Left forelimb (tissue), 1 donor: Measurements from ENCODE around the gene IQCK.
"Not testable (repeated sequence)": the region's sequence is repeated elsewhere in the genome, so short reads cannot be mapped to it uniquely, and the experiment has no call there.

Experiments
- DNase-seq: peaks from one replicate; pipeline ENCODE4 v3.0.0-alpha.2; 2018; ENCODE audit warnings: low spot score

IQCK gene, protein sequence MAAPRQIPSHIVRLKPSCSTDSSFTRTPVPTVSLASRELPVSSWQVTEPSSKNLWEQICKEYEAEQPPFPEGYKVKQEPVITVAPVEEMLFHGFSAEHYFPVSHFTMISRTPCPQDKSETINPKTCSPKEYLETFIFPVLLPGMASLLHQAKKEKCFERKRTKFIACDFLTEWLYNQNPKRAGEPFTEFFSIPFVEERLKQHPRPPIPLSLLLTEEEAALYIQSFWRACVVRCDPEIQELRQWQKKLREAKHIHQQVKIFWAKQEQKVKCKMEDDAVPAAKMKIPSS

GRCh38 chr16:19717741-19718623, at the start of gene IQCK, which contains the start of gene KNOP1:
Gene IQCK, plus strand, starts transcription at chr16:19718271. Its CDS starts 36 bp downstream, at chr16:19718307.
Gene KNOP1, minus strand, starts transcription at chr16:19718227. Its CDS starts 3,192 bp downstream, at chr16:19715035.
- DNase-seq = peak; percentile 94

DNA sequence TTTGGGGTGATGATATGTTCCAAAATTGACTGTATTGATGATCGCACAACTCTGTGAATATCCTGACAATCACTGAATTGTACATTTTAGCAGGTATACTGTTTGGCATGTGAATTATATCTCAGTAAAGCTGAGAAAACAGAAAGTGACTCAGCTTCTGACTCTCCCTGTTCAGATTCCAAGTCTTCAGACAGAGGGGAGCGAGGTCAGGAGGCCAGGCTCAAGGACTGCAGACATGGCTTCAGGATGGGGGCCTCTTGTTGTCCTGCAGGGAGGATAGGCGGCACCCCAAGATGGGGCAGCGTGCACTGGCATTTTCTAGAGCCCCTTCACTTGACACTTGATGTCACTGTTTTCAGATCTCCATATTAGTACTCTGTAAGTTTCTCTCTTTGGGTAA, 45.7 kb upstream of the IQCK start:
- DNase-seq = no peak

GRCh38 chr16:19674485-19674884, 43.6 kb upstream of the IQCK start:
- DNase-seq = no peak

DNA sequence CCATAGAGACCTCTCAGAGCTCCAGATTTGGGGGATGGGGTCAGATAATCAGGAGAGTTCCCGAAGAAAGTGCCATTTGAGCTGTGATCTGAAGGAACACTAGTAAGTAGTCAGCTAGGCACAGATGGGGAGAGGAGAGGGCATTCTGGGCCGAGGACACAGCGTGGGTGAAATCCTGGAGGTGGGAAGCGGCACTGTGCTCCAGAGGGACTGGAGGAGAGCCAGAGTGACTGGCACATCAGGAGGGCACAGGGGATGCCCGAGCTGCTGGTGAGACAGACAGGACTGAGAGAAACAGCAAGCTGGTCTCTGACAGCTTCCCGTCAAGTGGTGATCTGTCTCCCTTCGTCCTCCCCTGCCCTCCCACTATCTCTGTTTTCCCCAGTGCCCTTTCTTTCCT, 40.7 kb upstream of the IQCK start:
- DNase-seq = no peak

DNA sequence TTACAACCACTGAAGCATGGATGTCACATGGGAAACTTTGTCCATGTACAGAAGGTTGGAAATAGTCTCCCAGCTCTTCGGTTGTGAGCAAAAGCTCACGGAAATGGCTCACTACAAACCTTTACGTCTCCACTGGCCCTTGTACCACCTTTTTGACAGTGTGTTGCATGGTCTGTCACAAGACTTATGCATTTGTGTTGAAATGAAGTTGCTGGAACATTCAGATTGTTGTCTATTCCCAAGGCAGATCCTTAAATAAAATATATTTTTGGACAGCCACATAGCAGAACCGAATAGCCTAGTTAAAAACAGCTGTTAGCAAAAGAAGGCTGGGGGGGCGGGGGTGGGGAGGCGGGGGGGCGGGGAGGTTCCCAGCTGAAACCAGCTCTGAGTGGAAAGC, 39.3 kb upstream of the IQCK start:
- DNase-seq = no peak

- not testable (repeated sequence) for DNase-seq
Measured at GRCh38 chr16:19679281-19679680, 38.8 kb upstream of the IQCK start.

DNA sequence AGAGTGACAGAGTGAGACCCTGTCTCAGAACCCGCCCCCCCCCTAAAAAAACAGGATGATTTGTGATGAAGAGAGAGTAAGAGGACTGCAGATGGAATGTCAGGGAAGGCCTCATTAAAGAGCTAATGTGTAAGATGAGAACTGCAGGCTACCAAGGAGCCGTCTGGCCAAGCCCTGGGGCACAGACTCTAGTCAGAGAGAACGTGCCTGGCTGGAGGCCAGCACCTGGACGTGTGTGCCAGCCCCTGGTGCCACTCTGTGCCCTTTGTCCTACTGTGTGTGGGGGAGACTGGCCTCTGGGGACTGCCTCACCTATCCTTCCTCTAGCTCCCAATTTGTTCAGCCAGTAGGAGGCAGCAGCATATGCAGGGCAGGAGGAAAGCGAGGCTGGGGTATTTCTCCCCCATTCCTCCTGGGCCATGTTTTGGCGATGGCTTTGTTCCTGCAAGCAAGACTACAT, 37.2 kb upstream of the IQCK start:
- no peak for DNase-seq

- no peak for DNase-seq
Measured at GRCh38 chr16:19681637-19682036, 36.4 kb upstream of the IQCK start.

DNA sequence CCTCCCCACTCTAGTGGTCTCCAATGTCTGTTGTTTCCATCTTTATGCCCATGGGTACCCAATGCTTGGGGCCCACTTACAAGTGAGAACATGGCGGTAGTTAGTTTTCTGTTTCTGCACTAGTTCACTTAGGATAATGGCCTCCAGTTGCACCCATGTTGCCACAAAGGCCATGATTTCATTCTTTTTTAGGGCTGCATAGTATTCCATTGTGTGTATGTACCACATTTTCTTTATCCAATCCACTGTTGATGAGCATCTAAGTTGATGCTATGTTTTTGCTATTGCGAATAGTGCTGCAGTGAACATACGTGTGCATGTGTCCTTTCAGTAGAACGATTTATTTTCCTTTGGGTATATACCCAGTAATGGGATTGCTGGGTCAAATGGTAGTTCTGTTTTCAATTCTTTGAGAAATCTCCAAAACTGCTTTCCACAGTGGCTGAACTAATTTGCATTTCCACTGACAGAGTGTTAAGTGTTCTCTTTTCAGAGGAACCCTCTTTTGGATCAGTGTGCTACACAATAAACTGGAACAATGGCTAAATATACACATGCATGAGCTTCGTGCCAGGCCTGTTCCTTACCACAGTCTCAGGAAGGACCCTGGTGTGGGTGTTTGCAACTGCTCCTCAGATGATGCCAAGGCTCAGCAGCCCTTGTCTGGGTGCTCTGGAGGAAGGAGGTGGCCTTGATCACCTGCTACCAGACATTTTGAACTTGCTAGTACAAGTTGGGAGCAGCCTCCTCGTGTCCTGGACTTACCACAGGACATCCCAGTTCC, 34.4 kb upstream of the IQCK start:
- DNase-seq = no peak

GRCh38 chr16:19685176-19685575, 32.9 kb upstream of the IQCK start:
- no peak for DNase-seq

- no peak for DNase-seq
Measured at GRCh38 chr16:19687279-19687678, 30.8 kb upstream of the IQCK start.

GRCh38 chr16:19688396-19689024, 29.6 kb upstream of the IQCK start:
- no peak for DNase-seq

GRCh38 chr16:19689342-19689741, 28.7 kb upstream of the IQCK start:
- no peak for DNase-seq

DNA sequence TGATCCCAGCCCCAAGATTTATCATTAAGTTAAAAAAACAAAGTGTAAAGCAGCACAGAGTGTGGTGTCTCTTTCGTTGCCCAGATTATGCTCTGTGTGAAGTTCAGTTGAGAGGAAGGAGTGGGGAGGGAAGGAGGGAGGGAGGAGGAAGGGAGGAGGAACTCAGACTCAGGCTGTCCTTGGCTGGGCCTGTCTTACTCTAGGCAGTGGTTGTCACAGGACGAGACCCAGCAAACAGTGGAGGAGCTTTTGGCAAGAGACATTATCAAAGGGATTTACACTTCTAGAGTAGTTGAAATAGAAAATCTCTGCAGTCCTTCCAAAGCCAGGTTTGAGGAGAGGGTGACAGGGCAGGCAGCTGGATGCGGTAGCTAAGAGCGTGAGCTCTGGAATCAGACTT, 27.9 kb upstream of the IQCK start:
- DNase-seq = no peak

- DNase-seq = no peak
Measured at GRCh38 chr16:19691161-19691711, 26.8 kb upstream of the IQCK start.

GRCh38 chr16:19694989-19695388, 23.1 kb upstream of the IQCK start:
- DNase-seq = no peak

GRCh38 chr16:19696328-19696727, 21.7 kb upstream of the IQCK start:
- peak; percentile 79 for DNase-seq

- no peak for DNase-seq
Measured at GRCh38 chr16:19696961-19697360, 21.1 kb upstream of the IQCK start.

DNA sequence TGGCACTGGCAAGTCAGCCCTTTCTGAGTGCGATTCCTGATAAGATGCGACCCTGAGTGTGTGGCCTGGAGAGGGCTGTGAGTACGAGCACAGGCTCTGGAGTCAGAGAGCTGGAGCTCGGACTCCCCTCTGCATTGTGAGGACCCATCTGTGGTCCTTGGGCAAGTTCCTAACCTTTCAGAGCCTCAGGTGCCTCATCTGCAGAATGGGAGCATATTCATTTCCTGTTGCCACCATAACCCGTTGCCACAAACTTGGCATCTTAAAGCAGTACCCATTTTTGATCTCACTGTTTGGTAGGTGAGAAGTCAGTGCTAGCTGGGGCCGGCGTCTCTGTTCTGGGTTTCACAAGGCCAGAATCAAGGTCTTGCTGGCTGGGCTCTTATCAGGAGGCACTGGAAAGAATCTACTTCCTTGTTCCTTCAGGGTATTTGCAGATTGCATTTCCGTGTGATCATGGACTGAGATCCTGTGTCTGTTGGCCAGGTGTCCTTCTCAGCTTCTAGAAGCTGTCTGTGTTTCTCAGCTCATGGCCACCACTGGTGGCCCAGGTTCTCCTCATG, 20.2 kb upstream of the IQCK start:
- no peak for DNase-seq

DNA sequence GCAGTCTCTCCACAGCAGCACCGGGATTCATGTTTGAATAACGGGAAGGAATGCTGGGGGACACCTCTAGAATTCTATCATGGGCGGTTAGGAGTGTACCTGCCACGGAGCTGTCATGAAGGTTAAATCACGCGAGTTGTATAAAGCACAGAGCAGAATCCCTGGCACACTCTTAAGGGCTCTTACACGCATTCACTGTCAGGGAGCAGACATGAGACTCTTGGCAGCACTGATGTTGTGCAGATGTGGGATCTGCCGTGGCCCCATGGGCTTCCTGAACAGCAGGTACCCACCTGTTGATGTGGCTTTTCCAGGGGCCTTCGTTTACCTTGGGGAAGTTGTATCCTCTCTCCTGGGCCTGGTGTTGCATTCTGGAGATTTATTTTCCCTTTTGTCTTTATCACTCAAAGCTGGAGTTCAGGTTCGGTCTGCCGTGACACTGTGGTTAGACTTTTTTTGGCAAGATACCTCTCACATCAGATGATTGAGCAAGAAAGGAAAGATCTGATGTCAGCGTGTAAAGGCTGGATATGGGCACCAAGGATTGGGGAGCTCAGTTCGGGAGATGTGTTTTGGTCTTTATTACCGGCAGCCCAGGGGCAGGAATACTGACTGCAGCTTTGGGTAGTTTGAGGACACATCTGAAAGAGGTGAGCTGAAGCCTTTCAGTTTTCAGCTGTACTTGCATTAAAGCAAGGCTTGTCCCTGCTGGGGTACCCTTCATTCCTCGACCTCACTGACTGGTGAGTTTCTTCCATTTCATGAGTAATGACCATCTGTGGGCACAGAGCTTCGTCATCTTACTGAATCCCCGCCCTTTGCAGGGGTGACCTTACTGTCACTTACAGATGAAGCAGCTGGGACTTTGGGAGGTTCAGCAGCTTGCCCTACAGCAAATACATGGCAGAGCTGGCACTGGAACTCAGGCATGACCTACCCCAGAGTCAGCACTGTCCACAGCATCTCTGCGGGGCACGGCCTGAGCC, 19.3 kb upstream of the IQCK start:
- no peak for DNase-seq
